IPS-15b (cell line): Measurements from ENCODE around the gene TNFRSF18.

Source experiments
- H3K27me3 ChIP-seq: one replicate; pipeline ENCODE4 v1.6.1; 2013; ENCODE audit warnings: low read length; ENCODE audit not compliant: control insufficient read depth, insufficient read depth
- H3K36me3 ChIP-seq: one replicate; pipeline ENCODE4 v1.6.1; 2013; ENCODE audit warnings: low read length; ENCODE audit not compliant: control insufficient read depth, insufficient read depth
- H3K4me1 ChIP-seq: one replicate; pipeline ENCODE4 v1.6.1; 2013; ENCODE audit warnings: mild to moderate bottlenecking, low read length; ENCODE audit not compliant: control insufficient read depth, insufficient read depth
- H3K4me3 ChIP-seq: one replicate; pipeline ENCODE4 v1.5.1; 2013; ENCODE audit warnings: low read depth, low read length
- H3K9ac ChIP-seq: one replicate; pipeline ENCODE4 v1.6.1; 2013; ENCODE audit warnings: low read depth, mild to moderate bottlenecking, low read length
- H3K9me3 ChIP-seq: one replicate; pipeline ENCODE4 v1.6.1; 2013; ENCODE audit warnings: mild to moderate bottlenecking, low read length; ENCODE audit not compliant: control insufficient read depth, insufficient read depth

The TNFRSF18 gene

GRCh38 chr1:1222575-1223225, 16.3 kb upstream of the TNFRSF18 start:
- Histone ChIP-seq H3K27me3 (no peaks in the 10 kb centered on the region), H3K9ac (no peak overlapping the region), H3K4me1 (no peaks in the 10 kb centered on the region), H3K36me3 (peaks cover 28% of the 10 kb centered on the region), H3K9me3 (no peaks in the 10 kb centered on the region), H3K4me3 (no peak overlapping the region)

- no peaks in the 10 kb centered on the region for H3K27me3 ChIP-seq
- H3K4me1 ChIP-seq = no peaks in the 10 kb centered on the region
- H3K9me3 ChIP-seq = no peaks in the 10 kb centered on the region
- H3K9ac ChIP-seq = no peak overlapping the region
- H3K36me3 ChIP-seq = peaks cover 26% of the 10 kb centered on the region
- H3K4me3 ChIP-seq = no peak overlapping the region
These were observed 15.6 kb upstream of the TNFRSF18 start for GRCh38 chr1:1221887-1222574.

- Histone ChIP-seq H3K4me3 (no peak overlapping the region), H3K27me3 (no peaks in the 10 kb centered on the region), H3K9ac (no peak overlapping the region), H3K9me3 (no peaks in the 10 kb centered on the region), H3K4me1 (no peaks in the 10 kb centered on the region), H3K36me3 (peaks cover 30% of the 10 kb centered on the region)
These were observed 13.8 kb upstream of the TNFRSF18 start for GRCh38 chr1:1220197-1220596.

GRCh38 chr1:1219341-1219740, 12.9 kb upstream of the TNFRSF18 start:
- Histone ChIP-seq H3K4me3 (no peak overlapping the region), H3K9ac (no peak overlapping the region), H3K9me3 (no peaks in the 10 kb centered on the region), H3K4me1 (no peaks in the 10 kb centered on the region), H3K36me3 (peaks cover 30% of the 10 kb centered on the region), H3K27me3 (no peaks in the 10 kb centered on the region)

- Histone ChIP-seq H3K36me3 (peaks cover 30% of the 10 kb centered on the region), H3K4me1 (no peaks in the 10 kb centered on the region), H3K4me3 (no peak overlapping the region), H3K9ac (no peak overlapping the region), H3K9me3 (no peaks in the 10 kb centered on the region), H3K27me3 (no peaks in the 10 kb centered on the region)
These were observed 12.3 kb upstream of the TNFRSF18 start for GRCh38 chr1:1218524-1219200.

- Histone ChIP-seq H3K27me3 (no peaks in the 10 kb centered on the region), H3K4me1 (no peaks in the 10 kb centered on the region)
These were observed 11.5 kb upstream of the TNFRSF18 start for GRCh38 chr1:1217621-1218523.

GRCh38 chr1:1216770-1217620, 10.6 kb upstream of the TNFRSF18 start:
- Histone ChIP-seq H3K27me3 (no peaks in the 10 kb centered on the region), H3K36me3 (peaks cover 16% of the 10 kb centered on the region)

More at GRCh38 chr1:1217621-1218523, 11.5 kb upstream of the TNFRSF18 start:
- no peak overlapping the region for H3K4me3 ChIP-seq
- H3K9ac ChIP-seq = no peak overlapping the region
- H3K9me3 ChIP-seq = no peaks in the 10 kb centered on the region
- H3K36me3 ChIP-seq = peaks cover 25% of the 10 kb centered on the region

GRCh38 chr1:1215881-1216605, 9.7 kb upstream of the TNFRSF18 start:
- Histone ChIP-seq H3K9me3 (no peaks in the 10 kb centered on the region), H3K36me3 (peaks cover 16% of the 10 kb centered on the region), H3K4me1 (no peaks in the 10 kb centered on the region), H3K9ac (no peak overlapping the region), H3K4me3 (no peak overlapping the region), H3K27me3 (no peaks in the 10 kb centered on the region)

More at GRCh38 chr1:1216770-1217620, 10.6 kb upstream of the TNFRSF18 start:
- Histone ChIP-seq H3K9ac (no peak overlapping the region), H3K4me3 (no peak overlapping the region), H3K4me1 (no peaks in the 10 kb centered on the region), H3K9me3 (no peaks in the 10 kb centered on the region)

- Histone ChIP-seq H3K4me1 (no peaks in the 10 kb centered on the region), H3K4me3 (no peak overlapping the region), H3K9me3 (no peaks in the 10 kb centered on the region), H3K36me3 (peaks cover 16% of the 10 kb centered on the region), H3K27me3 (no peaks in the 10 kb centered on the region), H3K9ac (no peak overlapping the region)
These were observed 8.8 kb upstream of the TNFRSF18 start for GRCh38 chr1:1215080-1215676.
